Skeletal muscle cell (primary cell): ENCODE results near the gene SERPINA5.
"Not testable (repeated sequence)": the region's sequence is repeated elsewhere in the genome, so short reads cannot be mapped to it uniquely, and the experiment has no call there.

Experiments
- DNase-seq: peaks from one replicate; pipeline ENCODE4 v3.0.0-alpha.2; 2010; ENCODE audit warnings: low read depth
- H3K4me3 ChIP-seq: 2 replicates; pipeline ENCODE4 v1.5.1; 2011; ENCODE audit warnings: low read depth, mild to moderate bottlenecking, control low read depth, low read length, moderate library complexity

The SERPINA5 gene

GRCh38 chr14:94636744-94637412 is 55.7 kb downstream of the SERPINA5 start:
- no peak for DNase-seq
- H3K4me3 ChIP-seq: no peak overlapping the region

GRCh38 chr14:94637814-94638213 is 56.6 kb downstream of the SERPINA5 start:
- not testable (repeated sequence) for DNase-seq

GRCh38 chr14:94638339-94638738 is 57.1 kb downstream of the SERPINA5 start:
- H3K4me3 ChIP-seq: no peak overlapping the region
- DNase-seq: no peak

More at GRCh38 chr14:94637814-94638213, 56.6 kb downstream of the SERPINA5 start:
- not testable (repeated sequence) for H3K4me3 ChIP-seq

GRCh38 chr14:94638961-94639817 is 58.0 kb downstream of the SERPINA5 start:
- H3K4me3 ChIP-seq: no peak overlapping the region
- no peak for DNase-seq

GRCh38 chr14:94640721-94641631 is 59.8 kb downstream of the SERPINA5 start:
- no peak for DNase-seq
- H3K4me3 ChIP-seq: no peak overlapping the region

- DNase-seq: no peak
- no peak overlapping the region for H3K4me3 ChIP-seq
These were observed 60.4 kb downstream of the SERPINA5 start for GRCh38 chr14:94641632-94641955.
